ENCODE results near the gene UQCRC2. TPM values are rescaled to one million over a fixed set of nuclear protein-coding genes. Genes with fewer than 3 reads are reported as not detected.

The UQCRC2 gene
- total RNA-seq, 1 donor from 2014 or later = 170 TPM

DNA sequence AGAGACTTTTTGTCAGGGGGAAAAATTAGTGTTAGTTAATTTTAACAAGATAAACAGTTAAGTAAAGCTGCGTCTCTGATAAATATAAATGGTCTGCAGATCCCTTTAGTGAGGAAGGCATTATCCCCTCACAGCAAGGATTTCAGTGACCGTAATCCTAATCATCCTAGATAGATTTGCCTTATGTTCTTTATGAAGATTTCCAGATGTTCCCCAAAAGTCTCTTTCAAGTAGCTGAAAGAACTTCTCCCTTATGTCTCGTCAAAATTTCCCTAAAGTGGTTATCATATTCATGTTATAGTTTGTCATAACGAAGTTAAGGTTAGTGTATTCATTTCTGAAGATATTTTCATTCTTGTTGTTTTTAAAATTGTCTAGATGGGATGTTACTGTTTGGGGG, 60.3 kb downstream of the UQCRC2 start:
- intact Hi-C loops (cut with DNase I) = no loop called here
- ATAC-seq = no peak
- TF ChIP-seq, protein P1, sequence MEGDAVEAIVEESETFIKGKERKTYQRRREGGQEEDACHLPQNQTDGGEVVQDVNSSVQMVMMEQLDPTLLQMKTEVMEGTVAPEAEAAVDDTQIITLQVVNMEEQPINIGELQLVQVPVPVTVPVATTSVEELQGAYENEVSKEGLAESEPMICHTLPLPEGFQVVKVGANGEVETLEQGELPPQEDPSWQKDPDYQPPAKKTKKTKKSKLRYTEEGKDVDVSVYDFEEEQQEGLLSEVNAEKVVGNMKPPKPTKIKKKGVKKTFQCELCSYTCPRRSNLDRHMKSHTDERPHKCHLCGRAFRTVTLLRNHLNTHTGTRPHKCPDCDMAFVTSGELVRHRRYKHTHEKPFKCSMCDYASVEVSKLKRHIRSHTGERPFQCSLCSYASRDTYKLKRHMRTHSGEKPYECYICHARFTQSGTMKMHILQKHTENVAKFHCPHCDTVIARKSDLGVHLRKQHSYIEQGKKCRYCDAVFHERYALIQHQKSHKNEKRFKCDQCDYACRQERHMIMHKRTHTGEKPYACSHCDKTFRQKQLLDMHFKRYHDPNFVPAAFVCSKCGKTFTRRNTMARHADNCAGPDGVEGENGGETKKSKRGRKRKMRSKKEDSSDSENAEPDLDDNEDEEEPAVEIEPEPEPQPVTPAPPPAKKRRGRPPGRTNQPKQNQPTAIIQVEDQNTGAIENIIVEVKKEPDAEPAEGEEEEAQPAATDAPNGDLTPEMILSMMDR (IDR thresholded peaks at IDR 0.05) = no peak
- Histone ChIP-seq H3K27me3 (ENCODE audit: low read depth) (no peaks in the 10 kb centered on the region), H3K36me3 (no peaks in the 10 kb centered on the region), H3K4me3 (no peak overlapping the region), H3K4me1 (peaks cover 40% of the 10 kb centered on the region), H3K27ac (no peak overlapping the region), H3K9me3 (no peaks in the 10 kb centered on the region)
- no peak for DNase-seq

DNA sequence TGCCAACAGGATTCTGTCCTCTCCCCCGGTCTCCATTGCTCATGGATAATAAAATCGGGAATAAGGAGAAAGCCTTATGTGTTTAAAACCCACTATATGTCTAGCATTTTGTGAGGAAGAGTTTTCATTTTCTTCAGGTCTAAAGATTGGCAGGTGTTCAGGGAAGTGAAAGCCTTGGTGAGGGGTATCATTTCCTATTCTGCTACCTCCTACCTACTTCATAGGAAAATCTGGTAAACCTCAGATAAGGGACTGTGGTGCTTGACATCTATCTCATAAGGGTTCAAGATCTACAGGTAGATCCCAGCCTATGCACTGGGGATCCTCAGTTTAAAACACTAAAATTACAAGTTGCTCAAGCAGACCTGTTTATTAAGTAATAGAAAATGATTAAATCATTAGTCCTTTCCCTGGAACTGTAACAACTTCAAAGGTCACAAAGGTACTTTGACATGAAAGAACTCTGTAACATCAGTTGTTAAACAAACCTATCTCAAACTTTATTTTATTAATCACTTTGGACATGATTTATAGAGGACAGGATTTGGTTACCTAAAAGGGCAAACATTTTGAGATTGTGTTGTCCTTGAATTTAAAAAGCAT, 61.2 kb downstream of the UQCRC2 start:
- Histone ChIP-seq H3K9me3 (no peaks in the 10 kb centered on the region), H3K4me1 (peaks cover 35% of the 10 kb centered on the region), H3K27me3 (ENCODE audit: low read depth) (no peaks in the 10 kb centered on the region), H3K36me3 (no peaks in the 10 kb centered on the region), H3K27ac (no peak overlapping the region), H3K4me3 (no peak overlapping the region)
- no peak for ATAC-seq
- TF ChIP-seq, protein P1 (IDR thresholded peaks at IDR 0.05) = no peak
- no peak for DNase-seq
- intact Hi-C loops (cut with DNase I) = no loop called here

DNA sequence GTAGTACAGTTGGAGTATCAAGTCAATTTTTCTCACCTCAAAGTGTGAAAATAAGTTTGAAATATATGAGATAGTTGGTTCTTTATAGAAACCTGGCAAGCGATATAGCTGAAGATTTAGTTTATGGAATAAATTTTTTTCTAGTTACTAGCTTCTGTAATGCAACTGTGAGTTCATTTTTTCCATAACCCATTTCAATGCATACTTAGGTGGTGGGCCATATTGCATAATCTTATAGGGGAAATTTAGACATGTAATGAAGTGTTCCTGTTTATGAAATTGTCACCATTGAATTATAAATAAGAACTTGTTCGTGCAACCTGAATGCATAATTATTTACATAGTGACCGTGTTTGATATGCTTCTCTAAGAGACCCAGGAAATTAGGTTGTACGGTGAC, 63.8 kb downstream of the UQCRC2 start:
- intact Hi-C loops (cut with DNase I) = no loop called here
- ATAC-seq = no peak
- H3K4me1 ChIP-seq = peaks cover 22% of the 10 kb centered on the region

DNA sequence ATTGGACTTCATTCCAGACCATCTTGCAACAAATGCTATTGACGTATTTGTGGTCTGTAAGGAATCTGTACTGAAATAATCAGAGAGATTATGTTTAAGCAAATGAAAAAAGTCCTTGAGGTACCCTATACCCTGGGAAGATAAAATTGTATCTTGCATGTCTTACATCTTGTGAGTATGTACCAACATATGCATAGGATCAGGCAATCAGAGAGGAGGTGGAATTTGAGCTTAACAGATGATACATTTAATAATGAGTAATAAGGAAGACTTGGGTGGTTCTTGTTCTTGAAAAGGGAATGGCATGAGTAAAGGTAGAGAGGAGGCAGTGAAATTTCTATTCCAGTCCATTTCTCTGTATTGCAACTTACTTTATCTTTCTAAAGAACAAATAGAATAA, 65.4 kb downstream of the UQCRC2 start:
- H3K36me3 ChIP-seq = no peaks in the 10 kb centered on the region
- H3K4me3 ChIP-seq = no peak overlapping the region
- no peaks in the 10 kb centered on the region for H3K27me3 ChIP-seq (ENCODE audit: low read depth)
- H3K27ac ChIP-seq = no peak overlapping the region
- intact Hi-C loops (cut with DNase I) = no loop called here
- H3K4me1 ChIP-seq = peaks cover 18% of the 10 kb centered on the region
- no peaks in the 10 kb centered on the region for H3K9me3 ChIP-seq
- TF ChIP-seq, protein P1 (IDR thresholded peaks at IDR 0.05) = no peak
- DNase-seq (no peak), ATAC-seq (no peak)

More for the DNA sequence above, 63.8 kb downstream of the UQCRC2 start:
- H3K36me3 ChIP-seq = no peaks in the 10 kb centered on the region
- H3K4me3 ChIP-seq = no peak overlapping the region
- DNase-seq = no peak
- H3K27ac ChIP-seq = no peak overlapping the region
- TF ChIP-seq, protein P1 (IDR thresholded peaks at IDR 0.05) = no peak
- H3K9me3 ChIP-seq = no peaks in the 10 kb centered on the region
- H3K27me3 ChIP-seq (ENCODE audit: low read depth) = no peaks in the 10 kb centered on the region

DNA sequence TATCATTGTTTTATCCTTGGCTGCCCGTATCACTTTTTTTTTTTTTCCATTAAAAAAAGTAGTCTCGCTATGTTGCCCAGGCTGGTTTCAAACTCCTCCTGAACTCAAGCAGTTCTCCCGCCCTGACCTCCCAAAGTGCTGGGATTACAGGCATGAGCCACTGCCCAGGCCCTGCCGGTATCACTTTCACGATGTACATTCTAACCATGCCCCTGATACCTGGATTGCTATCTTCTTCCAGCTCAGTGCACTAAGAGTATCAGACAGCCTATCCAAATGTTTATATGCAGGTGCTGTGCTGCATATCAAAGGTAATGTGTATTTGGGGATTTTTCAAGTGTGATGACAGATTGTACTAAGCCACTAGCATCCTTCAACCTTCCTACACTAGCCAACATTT, 69.0 kb downstream of the UQCRC2 start:
- Histone ChIP-seq H3K36me3 (no peaks in the 10 kb centered on the region), H3K4me1 (peaks cover 29% of the 10 kb centered on the region), H3K27ac (no peak overlapping the region), H3K4me3 (no peak overlapping the region), H3K9me3 (no peaks in the 10 kb centered on the region), H3K27me3 (ENCODE audit: low read depth) (no peaks in the 10 kb centered on the region)
- intact Hi-C loops (cut with DNase I) = no loop called here
- ATAC-seq (no peak), DNase-seq (no peak)
- TF ChIP-seq, protein P1 (IDR thresholded peaks at IDR 0.05) = no peak
